Glutamatergic neuron (in vitro differentiated cells): ENCODE data around the gene MS4A13. TPM values are rescaled to one million over a fixed set of nuclear protein-coding genes. Genes with fewer than 3 reads are reported as not detected.
A peak's percentile ranks its signal among the peaks of the same experiment; 100 is the strongest.
"Not testable (repeated sequence)": the region's sequence is repeated elsewhere in the genome, so short reads cannot be mapped to it uniquely, and the experiment has no call there.

Experiments
- DNase-seq: peaks from one replicate; pipeline ENCODE4 v3.0.0; 2022
- H3K27ac Mint-ChIP-seq: one replicate; pipeline ENCODE4 v1.8.0; 2020; ENCODE audit warnings: mild to moderate bottlenecking, mixed read lengths, inconsistent platforms; ENCODE audit not compliant: unreplicated experiment
- H3K27me3 Mint-ChIP-seq: one replicate; pipeline ENCODE4 v1.8.0; 2020; ENCODE audit warnings: mild to moderate bottlenecking, moderate library complexity, mixed read lengths, inconsistent platforms; ENCODE audit not compliant: unreplicated experiment
- H3K36me3 Mint-ChIP-seq: one replicate; pipeline ENCODE4 v1.8.0; 2020; ENCODE audit warnings: mild to moderate bottlenecking, mixed read lengths, inconsistent platforms; ENCODE audit not compliant: unreplicated experiment
- H3K4me1 Mint-ChIP-seq: one replicate; pipeline ENCODE4 v1.8.0; 2020; ENCODE audit warnings: mild to moderate bottlenecking, low read depth, mixed read lengths, inconsistent platforms; ENCODE audit not compliant: unreplicated experiment
- H3K4me3 Mint-ChIP-seq: one replicate; pipeline ENCODE4 v1.8.0; 2020; ENCODE audit warnings: mild to moderate bottlenecking, mixed read lengths, inconsistent platforms; ENCODE audit not compliant: unreplicated experiment
- H3K9me3 Mint-ChIP-seq: one replicate; pipeline ENCODE4 v1.8.0; 2020; ENCODE audit warnings: mild to moderate bottlenecking, moderate library complexity, mixed read lengths, inconsistent platforms; ENCODE audit not compliant: unreplicated experiment
- CTCF ChIP-seq: fragments of 200-600 bp; sonication (generic); IDR thresholded peaks from one replicate; pipeline ENCODE4 v1.5.0; 2021; ENCODE audit not compliant: partially characterized antibody, unreplicated experiment
- total RNA-seq: library from RNA; stranded (reverse); fragmentation: NEBNext Ultra II Directional; extraction: Animal tissue kit (Norgen Biotek cat#: 25700); gene quantifications from one replicate; pipeline ENCODE4 v1.2.1, GENCODE V29; 2021; ENCODE audit not compliant: unreplicated experiment

The MS4A13 gene
- total RNA-seq, 1 donor from 2014 or later: not detected

DNA sequence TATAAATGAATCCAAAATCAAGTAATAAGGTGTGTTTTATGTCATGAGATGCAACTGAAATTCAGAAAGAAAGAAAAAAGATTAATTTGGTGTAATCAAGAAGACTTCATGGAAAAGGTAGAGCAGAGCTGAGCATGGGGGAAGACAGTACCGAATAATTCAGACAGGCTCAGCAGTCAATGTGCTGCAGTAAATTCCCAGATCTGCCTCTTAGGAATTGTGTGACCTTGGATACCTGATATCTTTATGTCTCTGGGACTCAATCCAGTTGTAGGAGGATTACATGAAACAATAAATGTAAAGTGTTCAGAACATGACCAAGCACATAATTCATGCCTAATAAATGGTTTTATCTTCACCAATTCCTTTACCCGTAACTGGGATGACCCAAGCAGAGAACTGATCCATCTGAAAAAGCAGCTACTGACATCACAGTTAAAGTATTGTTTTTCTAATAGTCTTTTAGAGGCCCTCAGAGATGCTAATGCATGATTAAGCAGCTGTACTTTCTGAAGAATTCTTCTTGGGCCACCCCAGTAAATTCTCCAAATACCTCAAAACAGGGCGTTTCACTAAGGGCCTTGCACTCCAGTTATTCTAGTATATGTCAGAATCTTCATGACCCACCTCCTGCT lies 14.8 kb upstream of the MS4A13 start:
- H3K27ac Mint-ChIP-seq: no peak overlapping the region
- no peaks in the 10 kb centered on the region for H3K27me3 Mint-ChIP-seq
- no peaks in the 10 kb centered on the region for H3K4me1 Mint-ChIP-seq

GRCh38 chr11:60502221-60502775 lies 12.9 kb upstream of the MS4A13 start:
- Mint-ChIP-seq H3K27ac (no peak overlapping the region), H3K9me3 (no peaks in the 10 kb centered on the region), H3K4me3 (no peak overlapping the region), H3K27me3 (no peaks in the 10 kb centered on the region), H3K36me3 (no peaks in the 10 kb centered on the region), H3K4me1 (no peaks in the 10 kb centered on the region)
- no peak for DNase-seq
- no peak for TF ChIP-seq CTCF

More for the DNA sequence above, 14.8 kb upstream of the MS4A13 start:
- Mint-ChIP-seq H3K9me3 (no peaks in the 10 kb centered on the region), H3K36me3 (no peaks in the 10 kb centered on the region), H3K4me3 (no peak overlapping the region)
- no peak for DNase-seq
- no peak for TF ChIP-seq CTCF

- no peak for TF ChIP-seq CTCF
- H3K9me3 Mint-ChIP-seq: peaks cover 5% of the 10 kb centered on the region
- no peaks in the 10 kb centered on the region for H3K4me1 Mint-ChIP-seq
- DNase-seq: no peak
- H3K36me3 Mint-ChIP-seq: peaks cover 14% of the 10 kb centered on the region
- H3K4me3 Mint-ChIP-seq: no peak overlapping the region
- H3K27ac Mint-ChIP-seq: no peak overlapping the region
- H3K27me3 Mint-ChIP-seq: no peaks in the 10 kb centered on the region
Measured at GRCh38 chr11:60504219-60504905, 10.8 kb upstream of the MS4A13 start.

GRCh38 chr11:60509609-60510008 lies 5.6 kb upstream of the MS4A13 start:
- H3K36me3 Mint-ChIP-seq: peaks cover 15% of the 10 kb centered on the region
- H3K27me3 Mint-ChIP-seq, H3K9me3 Mint-ChIP-seq, H3K27ac Mint-ChIP-seq, H3K4me1 Mint-ChIP-seq, H3K4me3 Mint-ChIP-seq, DNase-seq: not testable (repeated sequence)

DNA sequence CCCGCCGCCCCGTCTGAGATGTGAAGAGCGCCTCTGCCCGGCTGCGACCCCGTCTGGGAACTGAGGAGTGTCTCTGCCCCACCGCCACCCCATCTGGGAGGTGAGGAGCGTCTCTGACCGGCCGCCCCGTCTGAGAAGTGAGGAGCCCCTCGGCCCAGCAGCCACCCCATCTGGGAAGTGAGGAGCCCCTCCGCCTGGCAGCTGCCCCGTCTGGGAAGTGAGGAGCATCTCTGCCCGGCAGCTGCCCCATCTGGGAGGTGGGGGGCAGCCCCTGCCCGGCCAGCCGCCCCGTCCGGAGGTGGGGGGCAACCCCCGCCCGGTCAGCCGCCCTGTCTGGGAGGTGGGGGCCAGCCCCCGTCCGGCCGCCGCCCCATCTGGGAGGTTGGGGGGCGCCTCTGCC lies 5.0 kb upstream of the MS4A13 start:
- H3K4me3 Mint-ChIP-seq, H3K27me3 Mint-ChIP-seq, H3K27ac Mint-ChIP-seq, H3K9me3 Mint-ChIP-seq, H3K4me1 Mint-ChIP-seq: not testable (repeated sequence)
- H3K36me3 Mint-ChIP-seq: peaks cover 15% of the 10 kb centered on the region
- peak; percentile 22 for DNase-seq

GRCh38 chr11:60511393-60511792 lies 3.8 kb upstream of the MS4A13 start:
- peaks cover 7% of the 10 kb centered on the region for H3K4me1 Mint-ChIP-seq
- DNase-seq: no peak
- peaks cover 8% of the 10 kb centered on the region for H3K9me3 Mint-ChIP-seq
- peaks cover 4% of the 10 kb centered on the region for H3K27me3 Mint-ChIP-seq
- TF ChIP-seq CTCF: no peak
- peak overlapping the region; percentile 80 for H3K27ac Mint-ChIP-seq
- H3K4me3 Mint-ChIP-seq: no peak overlapping the region
- H3K36me3 Mint-ChIP-seq: peaks cover 15% of the 10 kb centered on the region
